Sigmoid colon (tissue), 4 donors: Measurements from ENCODE around the gene EPDR1.

Experiments used
- CTCF ChIP-seq, 4 experiments: fragments of 450-650 bp in 3 of 4; fragments of 200-600 bp in 1 of 4; IDR thresholded peaks; one replicate each; pipeline ENCODE4 v1.5.1; 2016 to 2019; ENCODE audit warnings: antibody characterized with exemption in 4 of 4, mild to moderate bottlenecking in 3 of 4, moderate library complexity in 2 of 4
- POLR2AphosphoS5 ChIP-seq, 4 donors: sonication (generic); formaldehyde crosslinking; IDR thresholded peaks; one replicate each; pipeline ENCODE4 v1.6.1; 2017; ENCODE audit warnings: antibody characterized with exemption in 4 of 4

DNA sequence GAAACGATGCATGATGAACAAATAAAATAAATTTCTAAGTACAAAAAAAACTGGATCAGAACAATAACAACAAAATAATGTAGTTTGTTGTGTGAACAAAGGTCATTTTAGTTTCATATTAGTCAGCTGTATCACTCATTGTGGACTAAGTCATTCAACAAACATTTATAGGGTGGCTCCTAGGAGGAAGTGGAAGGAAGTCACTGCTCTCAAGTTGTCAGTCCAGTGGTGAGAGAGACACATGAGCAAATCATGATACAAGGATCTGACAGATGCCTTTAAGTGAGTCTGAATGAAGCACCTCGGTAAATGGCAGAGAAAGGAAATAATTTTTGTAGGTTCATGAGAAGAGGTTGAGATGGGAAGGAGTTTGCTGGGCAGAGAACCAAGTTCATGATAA lies 56.8 kb downstream of the EPDR1 start:
- TF ChIP-seq CTCF (IDR thresholded peaks at IDR 0.05), result no peak
- TF ChIP-seq POLR2AphosphoS5 (IDR thresholded peaks at IDR 0.05), result no peak
